Tibial nerve (tissue), 4 donors: Measurements from ENCODE around the gene BST1. TPM values are rescaled to one million over a fixed set of nuclear protein-coding genes. Genes with fewer than 3 reads are reported as not detected.

ENCODE experiments used
- DNase-seq, 2 donors: peaks; one replicate each; pipeline ENCODE4 v3.0.0-alpha.2; 2019; ENCODE audit warnings: low spot score in 2 of 2
- H3K27ac ChIP-seq, 4 donors: fragments of 200-600 bp; sonication (generic) in 3 of 4; one replicate each; pipeline ENCODE4 v1.5.1; 2017 to 2019; ENCODE audit warnings: mild to moderate bottlenecking in 1 of 4
- H3K27me3 ChIP-seq, 2 donors: fragments of 200-600 bp; sonication (generic) in 1 of 2; one replicate each; pipeline versions ENCODE4 v1.5.1 to v1.6.0; 2017 to 2019
- H3K36me3 ChIP-seq, 3 donors: fragments of 200-600 bp; sonication (generic); one replicate each; pipeline ENCODE4 v1.5.1; 2018 to 2019
- H3K4me1 ChIP-seq, 4 donors: fragments of 200-600 bp; sonication (generic) in 3 of 4; one replicate each; pipeline ENCODE4 v1.5.1; 2017 to 2019
- H3K4me3 ChIP-seq, 4 donors: fragments of 200-600 bp; sonication (generic) in 3 of 4; one replicate each; pipeline ENCODE4 v1.5.1; 2017 to 2019; ENCODE audit warnings: mild to moderate bottlenecking in 1 of 4, moderate library complexity in 1 of 4
- H3K9me3 ChIP-seq, 4 donors: fragments of 200-600 bp; sonication (generic) in 3 of 4; one replicate each; pipeline ENCODE4 v1.5.1; 2017 to 2019
- EP300 ChIP-seq, 2 donors: sonication (generic); formaldehyde crosslinking; IDR thresholded peaks; one replicate each; pipeline ENCODE4 v1.6.1; 2017; ENCODE audit warnings: antibody characterized with exemption in 2 of 2, mild to moderate bottlenecking in 1 of 2
- POLR2A ChIP-seq, 2 donors: fragments of 450-650 bp; IDR thresholded peaks; one replicate each; pipeline ENCODE4 v1.6.1; 2017; ENCODE audit warnings: antibody characterized with exemption in 2 of 2, mild to moderate bottlenecking in 2 of 2, moderate library complexity in 2 of 2
- WGBS, 2 donors: methylation state at CpG; one replicate each; pipeline ENCODE4 v1.1.5; 2018; 5-methylcytosine and 5-hydroxymethylcytosine counted together
- total RNA-seq, 4 donors: library from RNA; depleted of rRNA; stranded (reverse); fragments of >200 nt; gene quantifications; one replicate each; pipeline ENCODE4 v1.1.0, GENCODE V29; 2016
- TF ChIP-seq, protein P1 (sequence below), 5 experiments: fragments of 200-600 bp in 3 of 5; fragments of 450-650 bp in 2 of 5; sonication (generic) in 3 of 5; IDR thresholded peaks; one replicate each; pipeline ENCODE4 v1.5.1; 2016 to 2019; ENCODE audit warnings: antibody characterized with exemption in 5 of 5, mild to moderate bottlenecking in 3 of 5, moderate library complexity in 2 of 5

Gene BST1
- 10 to 100 TPM in 3 of 4 donors, 1 to 10 TPM in 1; 7.3 to 21.0 (median 11.9) TPM for total RNA-seq

DNA sequence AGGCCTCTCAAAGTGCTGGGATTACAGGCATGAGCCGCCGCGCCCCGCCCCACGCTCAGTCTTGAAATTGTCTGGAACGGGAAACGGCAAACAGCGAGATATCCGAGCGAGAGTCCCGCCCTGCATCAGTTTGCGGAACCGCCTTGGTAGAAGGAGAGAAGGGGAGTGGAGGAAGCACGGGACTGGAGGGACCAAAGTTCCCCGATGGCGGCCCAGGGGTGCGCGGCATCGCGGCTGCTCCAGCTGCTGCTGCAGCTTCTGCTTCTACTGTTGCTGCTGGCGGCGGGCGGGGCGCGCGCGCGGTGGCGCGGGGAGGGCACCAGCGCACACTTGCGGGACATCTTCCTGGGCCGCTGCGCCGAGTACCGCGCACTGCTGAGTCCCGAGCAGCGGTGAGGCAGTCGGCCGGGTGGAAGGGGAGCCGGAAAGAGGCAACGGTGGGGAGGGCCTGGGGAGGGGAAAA, at the start of gene BST1:
TSS of gene BST1 (plus strand) at position 125 of the 463 bp plus-strand sequence. CDS start at position 205, 80 bp downstream.
- Histone ChIP-seq H3K27ac (peak within 1 kb of the TSS; percentile 53 to 80 (median 68)), H3K9me3 (no peaks in the 10 kb centered on the region), H3K4me1 (peaks cover 0 to 27% (median 4%) of the 10 kb centered on the region in 4 donors), H3K27me3 (no peaks in the 10 kb centered on the region), H3K36me3 (no peaks in the 10 kb centered on the region), H3K4me3 (peak within 1 kb of the TSS; percentile 32 to 64 (median 45))
- peak; percentile 22 to 60 for DNase-seq
- WGBS, 2 donors: 1 to 3% methylated on average over 36 to 43 of the region's 43 CpGs
- TF ChIP-seq EP300 (IDR thresholded peaks at IDR 0.05) (peak in 1 of 2 donors; percentile 42), POLR2A (IDR thresholded peaks at IDR 0.05) (no peak)
- TF ChIP-seq, protein P1, sequence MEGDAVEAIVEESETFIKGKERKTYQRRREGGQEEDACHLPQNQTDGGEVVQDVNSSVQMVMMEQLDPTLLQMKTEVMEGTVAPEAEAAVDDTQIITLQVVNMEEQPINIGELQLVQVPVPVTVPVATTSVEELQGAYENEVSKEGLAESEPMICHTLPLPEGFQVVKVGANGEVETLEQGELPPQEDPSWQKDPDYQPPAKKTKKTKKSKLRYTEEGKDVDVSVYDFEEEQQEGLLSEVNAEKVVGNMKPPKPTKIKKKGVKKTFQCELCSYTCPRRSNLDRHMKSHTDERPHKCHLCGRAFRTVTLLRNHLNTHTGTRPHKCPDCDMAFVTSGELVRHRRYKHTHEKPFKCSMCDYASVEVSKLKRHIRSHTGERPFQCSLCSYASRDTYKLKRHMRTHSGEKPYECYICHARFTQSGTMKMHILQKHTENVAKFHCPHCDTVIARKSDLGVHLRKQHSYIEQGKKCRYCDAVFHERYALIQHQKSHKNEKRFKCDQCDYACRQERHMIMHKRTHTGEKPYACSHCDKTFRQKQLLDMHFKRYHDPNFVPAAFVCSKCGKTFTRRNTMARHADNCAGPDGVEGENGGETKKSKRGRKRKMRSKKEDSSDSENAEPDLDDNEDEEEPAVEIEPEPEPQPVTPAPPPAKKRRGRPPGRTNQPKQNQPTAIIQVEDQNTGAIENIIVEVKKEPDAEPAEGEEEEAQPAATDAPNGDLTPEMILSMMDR (IDR thresholded peaks at IDR 0.05): no peak

- 15 to 23% methylated on average over 4 of the region's 4 CpGs for WGBS, 2 donors
- H3K36me3 ChIP-seq: no peaks in the 10 kb centered on the region
- H3K4me1 ChIP-seq: peaks cover 0 to 63% (median 37%) of the 10 kb centered on the region in 4 donors
- DNase-seq: no peak
- peak overlapping the region; percentile 2 to 87 (median 76) for H3K4me3 ChIP-seq
- H3K9me3 ChIP-seq: no peaks in the 10 kb centered on the region
- TF ChIP-seq POLR2A (IDR thresholded peaks at IDR 0.05) (no peak), EP300 (IDR thresholded peaks at IDR 0.05) (no peak)
- TF ChIP-seq, protein P1 (IDR thresholded peaks at IDR 0.05): no peak
- H3K27me3 ChIP-seq: no peaks in the 10 kb centered on the region
- peak overlapping the region; percentile 97 to 100 (median 99) for H3K27ac ChIP-seq
These were observed 49.4 kb upstream of the BST1 start for GRCh38 chr4:15653420-15653819.

DNA sequence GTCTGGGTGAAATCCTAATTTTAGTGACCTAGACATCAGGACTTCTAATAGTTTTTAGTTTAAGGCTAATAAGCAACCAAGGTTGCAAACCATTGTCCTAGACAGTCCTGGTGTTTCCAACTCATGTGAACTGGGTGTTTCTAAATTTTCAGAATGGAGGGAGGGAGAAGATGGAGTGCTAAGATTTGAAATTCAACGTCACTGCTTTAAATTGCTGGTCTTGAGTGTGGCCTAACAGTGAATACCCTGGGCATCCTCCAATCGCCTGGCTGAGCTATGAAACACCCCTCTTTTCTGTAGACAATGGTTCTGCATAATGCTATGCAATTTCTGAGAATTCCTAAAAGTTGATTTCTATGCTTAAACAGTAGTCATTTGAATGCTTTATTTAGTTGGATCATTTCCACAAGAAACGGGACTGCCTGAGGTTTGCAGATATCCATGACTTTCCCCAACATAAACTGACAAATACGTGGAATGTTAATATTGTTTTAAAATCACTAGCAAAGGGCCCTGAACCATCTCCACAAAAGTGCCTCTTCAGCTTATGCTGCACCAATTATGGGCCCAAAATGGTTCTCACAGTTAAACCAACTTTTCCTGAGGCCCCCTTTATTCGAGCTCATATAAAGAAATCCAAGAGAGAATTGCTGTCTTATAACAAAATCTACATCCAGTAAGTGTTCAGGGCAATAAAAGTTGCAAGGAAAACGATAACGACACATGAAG, 48.8 kb upstream of the BST1 start:
- Histone ChIP-seq H3K4me1 (peaks cover 0 to 57% (median 36%) of the 10 kb centered on the region in 4 donors), H3K27me3 (no peaks in the 10 kb centered on the region), H3K9me3 (no peaks in the 10 kb centered on the region), H3K36me3 (no peaks in the 10 kb centered on the region), H3K4me3 (peak overlapping the region; percentile 68 to 87 (median 84)), H3K27ac (peak overlapping the region; percentile 97 to 100 (median 99))
- no peak for DNase-seq
- TF ChIP-seq, protein P1 (IDR thresholded peaks at IDR 0.05): no peak
- TF ChIP-seq POLR2A (IDR thresholded peaks at IDR 0.05) (no peak), EP300 (IDR thresholded peaks at IDR 0.05) (no peak)
- 0% methylated on average over 7 of the region's 7 CpGs for WGBS, 2 donors

DNA sequence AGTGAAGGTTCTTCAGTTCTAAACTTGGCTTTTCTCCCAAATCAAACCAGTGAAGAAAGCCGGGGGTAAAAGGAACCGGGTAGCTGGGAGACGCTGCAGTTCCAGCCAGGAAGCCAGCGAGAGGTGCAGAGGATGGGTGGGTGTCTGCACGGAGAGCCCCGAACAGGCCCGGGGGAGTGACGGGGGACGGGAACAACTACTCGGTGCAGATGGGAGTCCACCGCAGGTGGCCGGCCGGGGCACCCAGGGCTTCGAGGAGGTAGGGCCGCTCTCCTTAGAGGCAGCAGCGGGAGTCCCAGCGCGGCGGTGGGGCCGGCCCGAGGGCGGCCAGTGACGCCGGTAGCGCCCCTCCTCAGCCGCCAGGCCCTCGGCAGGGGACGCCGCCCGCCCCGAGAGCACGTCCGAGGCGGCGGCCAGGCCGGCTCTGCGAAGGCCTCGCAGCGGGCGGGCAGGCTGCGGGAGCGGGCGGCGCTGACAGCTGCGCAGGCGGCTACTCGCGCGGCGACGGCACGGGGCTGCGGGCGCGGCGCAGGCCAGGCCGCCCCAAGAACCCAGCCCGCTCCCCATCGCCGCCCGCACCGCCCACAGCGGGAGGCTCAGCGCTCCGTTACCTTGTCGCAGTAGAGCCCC, 48.2 kb upstream of the BST1 start:
- no peaks in the 10 kb centered on the region for H3K36me3 ChIP-seq
- DNase-seq: peak in 1 of 2 donors; percentile 28
- peaks cover 0 to 51% (median 34%) of the 10 kb centered on the region in 4 donors for H3K4me1 ChIP-seq
- H3K27me3 ChIP-seq: no peaks in the 10 kb centered on the region
- peak overlapping the region; percentile 68 to 87 (median 84) for H3K4me3 ChIP-seq
- 0 to 4% methylated on average over 10 to 39 of the region's 66 CpGs for WGBS, 2 donors
- H3K9me3 ChIP-seq: no peaks in the 10 kb centered on the region
- peak overlapping the region; percentile 97 to 100 (median 99) for H3K27ac ChIP-seq
- TF ChIP-seq POLR2A (IDR thresholded peaks at IDR 0.05): no peak
- no peak for TF ChIP-seq EP300 (IDR thresholded peaks at IDR 0.05)
- TF ChIP-seq, protein P1 (IDR thresholded peaks at IDR 0.05): no peak
